ENCODE data around the gene SLC9A5. TPM values are rescaled to one million over a fixed set of nuclear protein-coding genes. Genes with fewer than 3 reads are reported as not detected.

SLC9A5 gene
- total and polyA plus RNA-seq, 2 experiments from 2014 or later = 4.5 to 5.4 TPM

GRCh38 chr16:67269766-67270165 is 21.0 kb downstream of the SLC9A5 start (continued):
- no peak for TF ChIP-seq ZNF462 (CRISPR knock-in tag; IDR thresholded peaks at IDR 0.05)
- no peak for TF ChIP-seq EZH2phosphoT487 (IDR thresholded peaks at IDR 0.05; ENCODE audit: unreplicated experiment)
- TF ChIP-seq STAT1 (IDR thresholded peaks at IDR 0.05; ENCODE audit: unreplicated experiment) = no peak
- TF ChIP-seq EZH2 (IDR thresholded peaks at IDR 0.05; ENCODE audit: low read depth, unreplicated experiment) = no peak
- no peak for TF ChIP-seq CTCF (conservative IDR thresholded peaks at IDR 0.05; ENCODE audit: low read depth in 2 of 2)
- TF ChIP-seq REST (IDR thresholded peaks at IDR 0.05; ENCODE audit: unreplicated experiment) = no peak
- TF ChIP-seq ZNF331 (CRISPR knock-in tag; IDR thresholded peaks at IDR 0.05; ENCODE audit: low read depth) = no peak
